GM21447 (cell line): ENCODE results near the gene BNIP1.
A peak's percentile ranks its signal among the peaks of the same experiment; 100 is the strongest.
"Not testable (repeated sequence)": the region's sequence is repeated elsewhere in the genome, so short reads cannot be mapped to it uniquely, and the experiment has no call there.

Experiments used
- ATAC-seq: cut with Tn5 transposase; IDR thresholded peaks from one replicate; pipeline ENCODE4 v1.9.1; 2021; ENCODE audit not compliant: unreplicated experiment

Gene BNIP1, protein sequence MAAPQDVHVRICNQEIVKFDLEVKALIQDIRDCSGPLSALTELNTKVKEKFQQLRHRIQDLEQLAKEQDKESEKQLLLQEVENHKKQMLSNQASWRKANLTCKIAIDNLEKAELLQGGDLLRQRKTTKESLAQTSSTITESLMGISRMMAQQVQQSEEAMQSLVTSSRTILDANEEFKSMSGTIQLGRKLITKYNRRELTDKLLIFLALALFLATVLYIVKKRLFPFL

GRCh38 chr5:173144200-173145176 is at the start of gene BNIP1:
TSS of gene BNIP1 (plus strand) at chr5:173144531. CDS start at chr5:173144546, 15 bp downstream.
- peak; percentile 88 for ATAC-seq

GRCh38 chr5:173098787-173099186 is 45.5 kb upstream of the BNIP1 start:
- no peak for ATAC-seq

DNA sequence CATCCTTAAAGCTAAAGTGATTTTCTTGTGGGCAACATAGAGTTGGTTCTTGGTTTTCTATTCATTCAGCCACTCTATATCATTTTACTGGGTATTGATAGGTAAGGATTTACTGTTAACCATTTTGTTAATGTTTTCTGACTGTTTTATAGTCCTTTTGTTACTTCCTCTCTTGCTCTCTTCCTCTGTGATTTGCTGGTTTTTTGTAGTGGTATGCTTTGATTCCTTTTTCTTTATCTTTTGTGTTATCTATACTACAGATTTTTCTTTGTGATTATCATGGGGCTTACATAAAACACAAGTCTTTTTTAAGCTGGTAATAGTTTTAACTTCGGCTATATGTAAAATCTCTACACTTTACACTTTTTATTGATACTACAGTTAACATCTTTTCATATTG is 44.9 kb upstream of the BNIP1 start:
- ATAC-seq, result no peak

DNA sequence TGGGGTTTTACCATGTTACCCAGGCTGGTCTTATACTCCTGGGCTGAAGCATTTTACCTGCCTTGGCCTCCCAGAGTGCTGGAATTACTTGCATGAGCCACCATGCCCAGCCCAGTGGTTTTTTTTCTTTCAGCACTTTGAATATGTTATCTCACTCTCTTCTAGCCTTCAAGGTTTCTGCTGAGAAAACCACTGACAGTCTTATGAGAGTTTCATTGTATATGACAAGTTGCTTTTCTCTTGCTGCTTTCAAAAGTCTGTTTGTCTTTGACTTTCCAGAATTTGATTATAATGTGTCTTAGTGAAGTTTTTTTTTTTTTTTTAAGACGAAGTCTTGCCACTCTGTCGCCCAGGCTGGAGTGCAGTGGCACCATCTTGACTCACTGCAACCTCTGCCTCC is 43.1 kb upstream of the BNIP1 start:
- ATAC-seq, result no peak

DNA sequence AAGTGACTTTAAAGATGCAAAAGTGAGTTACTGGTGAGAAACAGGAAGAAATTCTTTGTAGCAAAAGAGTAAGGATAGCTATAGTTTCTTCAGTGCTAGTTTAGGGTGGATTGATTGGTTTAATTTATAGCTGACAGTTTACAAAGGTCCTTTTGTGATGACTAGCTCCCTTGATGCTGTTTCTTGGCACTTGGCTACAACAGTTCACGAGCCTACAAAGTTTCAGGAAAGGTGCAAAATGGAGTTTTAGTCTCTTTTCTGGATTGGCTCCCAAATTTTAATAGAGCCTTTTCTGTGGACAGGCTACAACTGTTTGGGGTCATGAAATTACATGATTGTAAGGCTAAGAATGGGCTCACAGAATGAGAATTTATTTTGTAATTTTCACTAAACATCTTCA is 40.9 kb upstream of the BNIP1 start:
- ATAC-seq, result no peak

GRCh38 chr5:173108914-173109313 is 35.4 kb upstream of the BNIP1 start:
- ATAC-seq, result no peak

- no peak for ATAC-seq
Measured at GRCh38 chr5:173114536-173114935, 29.8 kb upstream of the BNIP1 start.

DNA sequence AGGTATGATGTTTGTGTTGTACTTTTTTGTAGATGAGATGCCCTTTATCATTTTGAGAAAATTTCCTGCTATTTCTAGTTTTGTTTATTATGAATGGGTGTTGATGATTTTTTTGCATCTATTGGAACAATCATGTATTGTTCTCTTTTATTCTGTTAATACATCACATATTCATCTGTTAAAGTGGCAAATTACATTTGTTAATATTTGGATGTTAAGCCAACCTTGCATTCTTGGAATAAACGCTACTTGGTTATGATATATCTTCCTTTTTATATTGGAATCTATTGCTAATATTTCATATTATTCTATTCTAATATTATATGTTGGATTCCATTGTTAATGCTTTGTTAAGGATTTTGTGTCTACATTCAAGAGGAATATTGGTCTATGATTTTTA is 24.6 kb upstream of the BNIP1 start:
- ATAC-seq, result no peak

GRCh38 chr5:173123416-173123815 is 20.9 kb upstream of the BNIP1 start:
- ATAC-seq, result no peak

DNA sequence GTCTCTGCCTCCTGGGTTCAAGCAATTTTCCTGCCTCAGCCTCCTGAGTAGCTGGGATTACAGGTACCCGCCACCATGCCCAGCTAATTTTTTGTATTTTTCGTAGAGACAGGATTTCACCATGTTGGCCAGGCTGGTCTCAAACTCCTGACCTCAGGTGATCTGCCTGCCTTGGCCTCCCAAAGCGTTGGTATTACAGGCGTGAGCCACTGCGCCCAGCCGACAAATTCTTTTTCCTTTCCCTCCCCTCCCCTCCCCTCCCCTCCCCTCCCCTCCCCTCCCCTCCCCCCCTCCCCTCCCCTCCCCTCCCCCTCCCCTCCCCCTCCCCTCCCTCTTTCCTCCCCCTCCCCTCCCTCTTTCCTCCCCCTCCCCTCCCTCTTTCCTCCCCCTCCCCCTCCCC is 12.2 kb upstream of the BNIP1 start:
- ATAC-seq, result not testable (repeated sequence)

- no peak for ATAC-seq
Measured at GRCh38 chr5:173138707-173139106, 5.6 kb upstream of the BNIP1 start.

GRCh38 chr5:173139631-173140030 is 4.7 kb upstream of the BNIP1 start:
- ATAC-seq, result no peak

- ATAC-seq, result no peak
Measured at GRCh38 chr5:173140769-173141168, 3.6 kb upstream of the BNIP1 start.

GRCh38 chr5:173143567-173143966 is 764 bp upstream of the BNIP1 start:
- no peak for ATAC-seq

GRCh38 chr5:173148354-173148753 is 4.0 kb downstream of the BNIP1 start:
- ATAC-seq, result no peak

DNA sequence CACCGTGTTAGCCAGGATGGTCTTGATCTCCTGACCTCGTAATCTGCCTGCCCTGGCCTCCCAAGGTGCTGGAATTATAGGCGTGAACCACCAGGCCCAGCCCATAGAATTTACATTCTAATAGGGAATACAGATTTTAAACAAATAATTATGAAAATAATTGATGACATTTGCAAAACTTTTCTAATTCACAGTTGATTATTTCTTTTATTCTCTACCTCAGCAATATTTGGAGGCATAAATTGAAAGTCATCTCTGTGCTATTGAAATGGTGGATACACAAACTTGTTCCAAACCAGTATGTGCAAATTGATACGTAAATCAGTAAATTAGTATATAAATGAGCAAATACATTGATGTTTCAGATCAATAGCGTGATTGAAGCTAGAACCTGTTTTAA is 8.2 kb downstream of the BNIP1 start:
- no peak for ATAC-seq

- ATAC-seq, result no peak
Measured at GRCh38 chr5:173153842-173154241, 9.5 kb downstream of the BNIP1 start.

DNA sequence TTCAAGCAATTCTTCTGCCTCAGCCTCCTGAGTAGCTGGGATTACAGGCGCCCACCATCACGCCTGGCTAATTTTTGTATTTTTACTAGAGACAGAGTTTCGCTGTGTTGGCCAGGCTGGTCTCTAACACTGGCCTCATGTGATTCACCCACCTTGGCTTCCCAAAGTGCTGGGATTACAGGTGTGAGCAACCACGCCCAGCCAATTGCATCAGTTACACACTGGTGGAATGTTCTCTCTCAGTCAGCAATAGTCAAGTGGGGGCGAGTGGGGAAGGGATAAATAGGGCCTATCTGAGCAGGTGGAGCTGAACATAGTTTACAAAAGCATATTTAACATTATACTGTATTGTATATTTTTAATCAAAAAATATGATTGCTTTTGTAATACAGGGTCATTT is 10.3 kb downstream of the BNIP1 start:
- not testable (repeated sequence) for ATAC-seq

- ATAC-seq, result no peak
Measured at GRCh38 chr5:173155912-173156311, 11.6 kb downstream of the BNIP1 start.

- ATAC-seq, result no peak
Measured at GRCh38 chr5:173158366-173158765, 14.0 kb downstream of the BNIP1 start.

- no peak for ATAC-seq
Measured at GRCh38 chr5:173159256-173159655, 14.9 kb downstream of the BNIP1 start.

- ATAC-seq, result no peak
Measured at GRCh38 chr5:173161148-173161547, 16.8 kb downstream of the BNIP1 start.
